GM06990 (cell line): ENCODE measurements around the gene DLL4.

ENCODE experiments used
- DNase-seq: peaks from one replicate; pipeline ENCODE4 v3.0.0-alpha.2; 2011; ENCODE audit not compliant: insufficient read length; ENCODE audit errors: extremely low read depth
- H3K27me3 ChIP-seq: replicated peaks from 2 replicates; pipeline ENCODE4 v1.6.0; 2011; ENCODE audit warnings: low read length; ENCODE audit not compliant: control insufficient read depth, insufficient read depth
- H3K36me3 ChIP-seq: 2 replicates; pipeline ENCODE4 v1.5.1; 2011; ENCODE audit warnings: low read length; ENCODE audit not compliant: control insufficient read depth, insufficient read depth
- H3K4me3 ChIP-seq: replicated peaks from 2 replicates; pipeline ENCODE4 v1.5.1; 2011; ENCODE audit warnings: low read depth, mild to moderate bottlenecking, control low read depth, low read length
- CTCF ChIP-seq: IDR thresholded peaks from 2 replicates; pipeline ENCODE4 v1.5.1; 2011; ENCODE audit warnings: low read length, control low read depth, mild to moderate bottlenecking, inconsistent platforms; ENCODE audit not compliant: insufficient read depth, poor library complexity, severe bottlenecking

The DLL4 gene

GRCh38 chr15:40911141-40911540, 18.0 kb upstream of the DLL4 start:
- no peak for TF ChIP-seq CTCF
- DNase-seq: no peak
- Histone ChIP-seq H3K27me3 (no peaks in the 10 kb centered on the region), H3K4me3 (no peak overlapping the region), H3K36me3 (no peaks in the 10 kb centered on the region)

GRCh38 chr15:40911693-40912092, 17.4 kb upstream of the DLL4 start:
- no peaks in the 10 kb centered on the region for H3K27me3 ChIP-seq
- DNase-seq: no peak
- no peak overlapping the region for H3K4me3 ChIP-seq
- TF ChIP-seq CTCF: no peak
- H3K36me3 ChIP-seq: no peaks in the 10 kb centered on the region

DNA sequence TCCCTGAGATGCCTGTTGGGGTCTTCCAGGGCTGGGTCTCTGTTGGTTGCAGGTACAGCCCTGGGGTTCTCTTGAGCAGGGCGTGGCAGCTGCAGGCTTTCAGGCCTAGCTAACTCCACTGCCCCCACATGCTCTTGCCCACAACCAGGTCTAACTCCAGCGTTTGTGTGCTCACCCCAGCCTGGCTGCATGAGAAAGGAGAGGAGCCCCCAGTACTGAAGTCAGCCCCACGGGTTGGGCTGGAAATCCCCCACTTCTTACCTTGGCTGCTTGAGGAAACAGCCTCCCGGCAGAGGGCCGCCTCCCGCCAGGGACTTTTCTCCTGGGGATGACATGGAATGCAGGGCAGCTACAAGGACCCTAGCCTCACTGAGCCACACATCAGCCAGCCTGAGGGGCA, 16.7 kb upstream of the DLL4 start:
- Histone ChIP-seq H3K27me3 (no peaks in the 10 kb centered on the region), H3K4me3 (no peak overlapping the region), H3K36me3 (no peaks in the 10 kb centered on the region)
- TF ChIP-seq CTCF: no peak
- no peak for DNase-seq

- Histone ChIP-seq H3K4me3 (no peak overlapping the region), H3K27me3 (no peaks in the 10 kb centered on the region), H3K36me3 (no peaks in the 10 kb centered on the region)
- no peak for DNase-seq
- TF ChIP-seq CTCF: no peak
Measured at GRCh38 chr15:40914013-40914412, 15.1 kb upstream of the DLL4 start.

DNA sequence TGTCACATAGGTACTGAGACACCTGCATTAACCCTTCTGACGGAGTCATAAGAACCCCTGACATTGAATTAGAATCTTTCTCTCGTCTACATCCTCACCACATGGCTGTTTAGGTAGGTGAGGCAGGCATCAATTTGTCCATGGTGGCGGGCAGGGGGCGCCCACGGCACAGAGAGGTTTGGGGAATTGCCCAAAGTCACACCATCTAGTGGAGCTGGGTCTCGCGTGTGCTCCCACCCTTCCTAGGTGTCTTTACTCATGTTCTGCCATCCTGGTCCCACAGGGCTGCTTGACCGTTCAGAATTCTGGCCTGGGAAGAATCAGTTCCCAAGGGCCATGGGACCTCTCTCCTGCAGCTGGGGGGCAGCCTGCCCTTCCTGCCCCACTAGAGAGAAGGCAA, 14.7 kb upstream of the DLL4 start:
- peak; percentile 58 for TF ChIP-seq CTCF
- no peak overlapping the region for H3K4me3 ChIP-seq
- no peaks in the 10 kb centered on the region for H3K36me3 ChIP-seq
- DNase-seq: no peak
- H3K27me3 ChIP-seq: no peaks in the 10 kb centered on the region

GRCh38 chr15:40915116-40915661, 14.0 kb upstream of the DLL4 start:
- no peaks in the 10 kb centered on the region for H3K36me3 ChIP-seq
- H3K27me3 ChIP-seq: no peaks in the 10 kb centered on the region
- DNase-seq: no peak
- no peak overlapping the region for H3K4me3 ChIP-seq
- no peak for TF ChIP-seq CTCF
